ENCODE results near the gene RABIF.

DNA sequence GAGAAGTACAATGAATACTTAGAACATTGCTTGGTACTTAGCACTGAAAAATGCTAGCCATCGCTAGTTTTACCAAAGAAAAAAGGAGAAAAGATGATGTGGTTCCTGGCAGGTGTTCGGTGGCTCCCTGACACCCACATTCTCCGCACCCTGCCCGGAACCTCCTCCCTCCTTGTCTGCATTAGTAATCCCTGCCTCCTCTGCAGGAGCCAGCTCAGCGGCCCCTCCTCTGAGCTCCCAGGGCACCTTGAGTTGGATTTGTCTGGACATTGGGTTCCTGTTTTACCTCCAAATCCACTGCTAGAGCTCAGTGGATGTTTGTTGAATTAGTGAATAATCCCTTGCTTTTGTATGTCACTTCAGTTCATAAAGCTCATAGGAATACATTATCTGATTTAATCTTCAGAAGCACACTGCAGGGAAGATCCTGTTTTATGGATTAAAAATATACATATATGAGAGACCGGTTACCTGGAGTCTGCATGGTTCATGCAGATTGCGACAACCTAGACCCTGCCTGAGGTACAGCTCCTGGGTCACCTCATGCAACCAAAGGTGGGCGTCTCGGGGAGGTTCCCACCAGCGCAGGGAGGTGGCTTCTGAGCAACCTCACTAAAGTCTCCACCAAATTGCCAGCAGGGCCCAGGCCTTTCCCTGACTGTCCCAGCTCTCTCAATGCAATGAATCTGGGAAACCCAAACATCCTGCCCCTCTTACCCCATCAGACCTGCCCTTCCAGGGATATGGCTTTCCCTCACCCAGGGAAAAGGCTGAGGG is 54.0 kb downstream of the RABIF start:
- TF ChIP-seq POLR2A (IDR thresholded peaks at IDR 0.05; ENCODE audit: low read length): no peak
- TF ChIP-seq GATA1 (IDR thresholded peaks at IDR 0.05; ENCODE audit: low read depth, low read length): no peak

Measured in erythroblast (primary cell).